Naive thymus-derived CD4-positive, alpha-beta T cell (primary cell): Measurements from ENCODE around the gene REC8. TPM values are rescaled to one million over a fixed set of nuclear protein-coding genes. Genes with fewer than 3 reads are reported as not detected.
"Not testable (repeated sequence)": the region's sequence is repeated elsewhere in the genome, so short reads cannot be mapped to it uniquely, and the experiment has no call there.

ENCODE experiments used
- ATAC-seq: fragments of 150-1000 bp; cut with Tn5 transposase; 2 replicates; pipeline ENCODE4 v1.10.0; 2021; ENCODE audit warnings: mild to moderate bottlenecking, moderate library complexity
- CTCF ChIA-PET: fragments of 350-600 bp; sonication (Branson Sonifier 250); formaldehyde crosslinking; loops from one replicate; lab custom pipeline; 2021; ENCODE audit warnings: antibody characterized with exemption; lab: Charles Lee
- POLR2A ChIA-PET: fragments of 350-600 bp; sonication (Branson Sonifier 250); formaldehyde crosslinking; loops from one replicate; lab custom pipeline; 2021; ENCODE audit warnings: antibody characterized with exemption, inconsistent platforms; lab: Charles Lee
- DNase-seq, 9 donors: peaks; one replicate each; pipeline versions ENCODE4 v3.0.0 to v3.0.0-alpha.2; 2020 to 2022; ENCODE audit warnings: mixed read lengths in 1 of 9
- H3K27ac ChIP-seq: one replicate; pipeline ENCODE4 v1.7.0; 2013; ENCODE audit warnings: mild to moderate bottlenecking, low read depth, low read length, moderate library complexity
- H3K27me3 ChIP-seq, 2 donors: one replicate each; pipeline ENCODE4 v1.7.0; 2013; ENCODE audit warnings: low read length in 2 of 2, mild to moderate bottlenecking in 2 of 2, moderate library complexity in 2 of 2; ENCODE audit not compliant: control insufficient read depth in 2 of 2, insufficient read depth in 2 of 2
- H3K36me3 ChIP-seq, 3 experiments: 1 replicate in 2 of 3; 2 replicates in 1 of 3; pipeline ENCODE4 v1.7.0; 2013; ENCODE audit warnings: low read length in 3 of 3, mild to moderate bottlenecking in 3 of 3, moderate library complexity in 1 of 3; ENCODE audit not compliant: insufficient read depth in 3 of 3, control insufficient read depth in 2 of 3
- H3K4me1 ChIP-seq, 2 donors: one replicate each; pipeline ENCODE4 v1.7.0; 2013; ENCODE audit warnings: low read length in 2 of 2, mild to moderate bottlenecking in 2 of 2, moderate library complexity in 1 of 2; ENCODE audit not compliant: control insufficient read depth in 2 of 2, insufficient read depth in 2 of 2
- H3K4me3 ChIP-seq: 2 replicates; pipeline ENCODE4 v1.7.0; 2013; ENCODE audit warnings: mild to moderate bottlenecking, low read length
- H3K9me3 ChIP-seq, 3 experiments: 1 replicate in 2 of 3; 2 replicates in 1 of 3; pipeline ENCODE4 v1.7.0; 2013; ENCODE audit warnings: low read length in 3 of 3; ENCODE audit not compliant: control insufficient read depth in 2 of 3
- H3K27ac Mint-ChIP-seq, 9 donors: one replicate each; pipeline ENCODE4 v1.8.0; 2020 to 2022; ENCODE audit warnings: mixed read lengths in 9 of 9, mild to moderate bottlenecking in 8 of 9, moderate library complexity in 5 of 9, inconsistent platforms in 2 of 9
- H3K27me3 Mint-ChIP-seq, 5 donors: one replicate each; pipeline ENCODE4 v1.8.0; 2021 to 2022; ENCODE audit warnings: mixed read lengths in 5 of 5, mild to moderate bottlenecking in 1 of 5
- H3K36me3 Mint-ChIP-seq, 5 donors: one replicate each; pipeline ENCODE4 v1.8.0; 2020 to 2022; ENCODE audit warnings: mixed read lengths in 5 of 5, mild to moderate bottlenecking in 3 of 5, inconsistent platforms in 1 of 5
- H3K4me1 Mint-ChIP-seq, 7 donors: one replicate each; pipeline ENCODE4 v1.8.0; 2020 to 2022; ENCODE audit warnings: mixed read lengths in 7 of 7, mild to moderate bottlenecking in 3 of 7, inconsistent platforms in 1 of 7
- H3K4me3 Mint-ChIP-seq, 10 donors: one replicate each; pipeline ENCODE4 v1.8.0; 2020 to 2022; ENCODE audit warnings: mild to moderate bottlenecking in 10 of 10, mixed read lengths in 10 of 10, moderate library complexity in 6 of 10, inconsistent platforms in 2 of 10
- H3K9me3 Mint-ChIP-seq, 11 donors: one replicate each; pipeline ENCODE4 v1.8.0; 2020 to 2022; ENCODE audit warnings: mixed read lengths in 11 of 11, mild to moderate bottlenecking in 4 of 11, inconsistent platforms in 1 of 11, moderate library complexity in 1 of 11
- intact Hi-C, 2 donors: fragments of 100-400 bp; cut with micrococcal nuclease; formaldehyde crosslinking; loops; one replicate each; pipeline ENCODE4 v1.15.1; 2023
- polyA plus RNA-seq, 2 donors: library from polyadenylated mRNA; unstranded; fragments of 300-500 nt; fragmentation: Illumina TruSeq; gene quantifications; one replicate each; pipeline ENCODE4 v1.2.3, GENCODE V29; 2021
- total RNA-seq, 6 experiments: library from RNA in 5 of 6; stranded (reverse) in 5 of 6; gene quantifications; 1 replicate in 5 of 6; 2 replicates in 1 of 6; pipeline ENCODE4 v1.2.3 and lab custom pipeline; 2021 to 2026

REC8 gene
- total and polyA plus RNA-seq, 7 experiments from 2014 or later, result 4.4 to 80.5 (median 23.3) TPM

GRCh38 chr14:24195186-24196070 lies 23.5 kb downstream of the REC8 start, which contains the start of gene TM9SF1:
TM9SF1 (minus strand) TSS chr14:24195441; CDS start chr14:24195019, 422 bp downstream.
- Mint-ChIP-seq H3K9me3 (peaks cover 0 to 1% (median 0%) of the 10 kb centered on the region in 11 donors), H3K27ac (peak within 1 kb of the TSS; percentile 88 to 98 (median 98)), H3K27me3 (no peaks in the 10 kb centered on the region), H3K4me3 (peak within 1 kb of the TSS; percentile 88 to 97 (median 93)), H3K36me3 (peaks cover 8 to 39% (median 11%) of the 10 kb centered on the region in 5 donors), H3K4me1 (peaks cover 38 to 69% (median 59%) of the 10 kb centered on the region in 7 donors)
- H3K27ac ChIP-seq, result peak within 1 kb of the TSS; percentile 99
- no peaks in the 10 kb centered on the region for H3K27me3 ChIP-seq
- DNase-seq (peak; percentile 86 to 92 (median 90)), ATAC-seq (peak; percentile 90)
- H3K4me1 ChIP-seq, result peaks cover 14 to 16% of the 10 kb centered on the region in 2 donors
- intact Hi-C loops, result loop anchor here (1.0 kb wide), 10 partner anchors 7 to 104 kb away; partner anchors contain the start of genes CHMP4A (in 2 of the 2), EMC9 (in 2 of the 2), GMPR2 (in 2 of the 2) and IRF9 (in 2 of the 2)
- POLR2A ChIA-PET, result interaction anchor here (0.6 to 3.9 kb wide), 32 partner anchors 9 to 893 kb away, joined by 3 to 79 read pairs (median 4); partner anchors contain the start of genes CHMP4A, CIDEB, DCAF11 and EMC9
- H3K36me3 ChIP-seq, result peaks cover 0 to 26% (median 5%) of the 10 kb centered on the region in 3 experiments
- peak within 1 kb of the TSS; percentile 74 for H3K4me3 ChIP-seq
- CTCF ChIA-PET, result interaction anchor here (0.5 to 2.0 kb wide), 8 partner anchors 12 to 472 kb away, joined by 3 to 6 read pairs (median 4); partner anchors contain the start of genes CHMP4A, IRF9, MDP1 and PSME1
- no peaks in the 10 kb centered on the region for H3K9me3 ChIP-seq

- H3K4me1 Mint-ChIP-seq, result peaks cover 38 to 71% (median 61%) of the 10 kb centered on the region in 7 donors
- no peaks in the 10 kb centered on the region for H3K27me3 Mint-ChIP-seq
- H3K4me3 Mint-ChIP-seq, result peak overlapping the region; percentile 88 to 97 (median 93)
- Histone ChIP-seq H3K36me3 (peaks cover 0 to 26% (median 5%) of the 10 kb centered on the region in 3 experiments), H3K27me3 (no peaks in the 10 kb centered on the region), H3K4me1 (peaks cover 14 to 16% of the 10 kb centered on the region in 2 donors), H3K9me3 (no peaks in the 10 kb centered on the region), H3K4me3 (peak overlapping the region; percentile 74), H3K27ac (peak overlapping the region; percentile 99)
- peak overlapping the region; percentile 88 to 98 (median 98) for H3K27ac Mint-ChIP-seq
- ATAC-seq (no peak), DNase-seq (no peak)
- CTCF ChIA-PET, result interaction anchor here (0.5 to 2.0 kb wide), 7 partner anchors 11 to 471 kb away, joined by 3 to 6 read pairs (median 4); partner anchors contain the start of genes CHMP4A, MDP1, PSME1 and TINF2
- H3K36me3 Mint-ChIP-seq, result peaks cover 9 to 41% (median 11%) of the 10 kb centered on the region in 5 donors
- POLR2A ChIA-PET, result interaction anchor here (0.7 to 3.9 kb wide), 27 partner anchors 9 to 894 kb away, joined by 3 to 79 read pairs (median 5); partner anchors contain the start of genes CHMP4A, CIDEB, DCAF11 and EMC9
- intact Hi-C loops, result loop anchor here in 1 of 2 donors (1.0 kb wide), 1 partner anchor 8 kb away; the partner anchor contains the start of gene IPO4
- peaks cover 0 to 1% (median 0%) of the 10 kb centered on the region in 11 donors for H3K9me3 Mint-ChIP-seq
These were observed 24.5 kb downstream of the REC8 start for GRCh38 chr14:24196071-24197055.

- Mint-ChIP-seq H3K27me3 (no peaks in the 10 kb centered on the region), H3K9me3 (peaks cover 0 to 6% (median 0%) of the 10 kb centered on the region in 11 donors), H3K27ac (peak overlapping the region in 8 of 9 donors; percentile 64 to 98 (median 89)), H3K4me3 (peak overlapping the region; percentile 76 to 95 (median 89)), H3K4me1 (peaks cover 34 to 72% (median 56%) of the 10 kb centered on the region in 7 donors), H3K36me3 (peaks cover 9 to 44% (median 17%) of the 10 kb centered on the region in 5 donors)
- Histone ChIP-seq H3K27me3 (no peaks in the 10 kb centered on the region), H3K36me3 (peaks cover 0 to 19% (median 3%) of the 10 kb centered on the region in 3 experiments), H3K9me3 (no peaks in the 10 kb centered on the region), H3K4me3 (no peak overlapping the region), H3K4me1 (peaks cover 14 to 16% of the 10 kb centered on the region in 2 donors), H3K27ac (peak overlapping the region; percentile 47)
- intact Hi-C loops, result no loop called here
- CTCF ChIA-PET, result interaction anchor here (0.7 to 2.0 kb wide), 2 partner anchors 10 to 45 kb away, joined by 3 to 6 read pairs; partner anchors contain the start of gene TINF2
- no peak for DNase-seq
- no peak for ATAC-seq
- POLR2A ChIA-PET, result interaction anchor here (1.8 to 3.9 kb wide), 4 partner anchors 12 to 45 kb away, joined by 7 to 79 read pairs (median 24); partner anchors contain the start of genes CHMP4A, IRF9, MDP1 and TINF2
These were observed 25.2 kb downstream of the REC8 start for GRCh38 chr14:24197056-24197450.

GRCh38 chr14:24198814-24199524 lies 27.1 kb downstream of the REC8 start:
- H3K27ac ChIP-seq, result no peak overlapping the region
- peaks cover 30 to 64% (median 50%) of the 10 kb centered on the region in 7 donors for H3K4me1 Mint-ChIP-seq
- no peak overlapping the region for H3K4me3 ChIP-seq
- H3K27me3 ChIP-seq, result no peaks in the 10 kb centered on the region
- ChIA-PET POLR2A (interaction anchor here (0.7 to 1.7 kb wide), 4 partner anchors 10 to 51 kb away, joined by 3 to 6 read pairs (median 4); partner anchors contain the start of genes CHMP4A, IPO4 and TINF2), CTCF (no interaction called here)
- intact Hi-C loops, result no loop called here
- peaks cover 14% of the 10 kb centered on the region in 2 donors for H3K4me1 ChIP-seq
- peak overlapping the region in 6 of 10 donors; percentile 9 to 52 (median 26) for H3K4me3 Mint-ChIP-seq
- peaks cover 6 to 46% (median 28%) of the 10 kb centered on the region in 5 donors for H3K36me3 Mint-ChIP-seq
- ATAC-seq, result no peak
- DNase-seq, result no peak
- H3K27me3 Mint-ChIP-seq, result no peaks in the 10 kb centered on the region
- peaks cover 0 to 9% (median 0%) of the 10 kb centered on the region in 3 experiments for H3K36me3 ChIP-seq
- H3K9me3 ChIP-seq, result no peaks in the 10 kb centered on the region
- H3K27ac Mint-ChIP-seq, result peak overlapping the region in 8 of 9 donors; percentile 4 to 79 (median 60)
- H3K9me3 Mint-ChIP-seq, result peaks cover 0 to 15% (median 3%) of the 10 kb centered on the region in 11 donors

- H3K27me3 ChIP-seq, H3K9me3 ChIP-seq, DNase-seq, POLR2A ChIA-PET, H3K4me1 ChIP-seq, H3K27ac ChIP-seq, H3K4me3 ChIP-seq, intact Hi-C loops, H3K27me3 Mint-ChIP-seq, CTCF ChIA-PET, H3K4me3 Mint-ChIP-seq, ATAC-seq: not testable (repeated sequence)
- Mint-ChIP-seq H3K27ac (peak overlapping the region in 2 of 9 donors; percentile 54 to 64), H3K9me3 (peaks cover 0 to 15% (median 3%) of the 10 kb centered on the region in 11 donors), H3K4me1 (peaks cover 22 to 59% (median 40%) of the 10 kb centered on the region in 7 donors), H3K36me3 (peaks cover 6 to 59% (median 41%) of the 10 kb centered on the region in 5 donors)
- peaks cover 0 to 25% (median 0%) of the 10 kb centered on the region in 3 experiments for H3K36me3 ChIP-seq
These were observed 30.7 kb downstream of the REC8 start for GRCh38 chr14:24202538-24202937.
